Tibial artery (tissue), 4 donors: ENCODE results near the gene CDC14B.

Source experiments
- DNase-seq, 2 donors: peaks; one replicate each; pipeline ENCODE4 v3.0.0-alpha.2; 2019
- H3K27ac ChIP-seq, 2 donors: fragments of 200-600 bp; sonication (generic) in 1 of 2; 1 replicate in 1 of 2; 2 replicates in 1 of 2; pipeline ENCODE4 v1.5.1; 2018 to 2019; ENCODE audit warnings: mild to moderate bottlenecking in 1 of 2
- H3K27me3 ChIP-seq, 2 donors: fragments of 200-600 bp; sonication (generic) in 1 of 2; one replicate each; pipeline versions ENCODE4 v1.5.1 to v1.6.0; 2016 to 2019
- H3K36me3 ChIP-seq, 3 donors: fragments of 200-600 bp; sonication (generic) in 2 of 3; one replicate each; pipeline ENCODE4 v1.5.1; 2016 to 2019; ENCODE audit warnings: mild to moderate bottlenecking in 2 of 3
- H3K4me1 ChIP-seq, 4 donors: fragments of 200-600 bp; sonication (generic) in 2 of 4; 1 replicate in 3 of 4; 2 replicates in 1 of 4; pipeline ENCODE4 v1.5.1; 2016 to 2019
- H3K4me3 ChIP-seq, 2 donors: fragments of 200-600 bp; sonication (generic) in 1 of 2; 1 replicate in 1 of 2; 2 replicates in 1 of 2; pipeline ENCODE4 v1.5.1; 2018 to 2019; ENCODE audit warnings: mild to moderate bottlenecking in 2 of 2
- H3K9me3 ChIP-seq, 3 donors: fragments of 200-600 bp; sonication (generic) in 1 of 3; one replicate each; pipeline ENCODE4 v1.5.1; 2016 to 2019
- intact Hi-C: fragments of 100-400 bp; cut with DNase I; formaldehyde crosslinking; loops from one replicate; pipeline ENCODE4 v1.15.0; 2023; ENCODE audit warnings: low total_unique reads
- TF ChIP-seq, protein P1 (sequence below), 2 experiments: fragments of 200-600 bp in 1 of 2; fragments of 450-650 bp in 1 of 2; IDR thresholded peaks; one replicate each; pipeline ENCODE4 v1.5.1; 2017 to 2019; ENCODE audit warnings: antibody characterized with exemption in 2 of 2, mild to moderate bottlenecking in 1 of 2, moderate library complexity in 1 of 2

The CDC14B gene

GRCh38 chr9:96493757-96494156, 125.9 kb downstream of the CDC14B start:
- H3K4me3 ChIP-seq: no peak overlapping the region
- intact Hi-C loops: no loop called here
- H3K4me1 ChIP-seq: peaks cover 0 to 22% (median 6%) of the 10 kb centered on the region in 4 donors
- peak overlapping the region in 1 of 2 donors; percentile 30 for H3K27ac ChIP-seq
- H3K9me3 ChIP-seq: no peaks in the 10 kb centered on the region
- H3K27me3 ChIP-seq: no peaks in the 10 kb centered on the region
- no peak for DNase-seq
- peaks cover 28 to 65% (median 64%) of the 10 kb centered on the region in 3 donors for H3K36me3 ChIP-seq
- TF ChIP-seq, protein P1, sequence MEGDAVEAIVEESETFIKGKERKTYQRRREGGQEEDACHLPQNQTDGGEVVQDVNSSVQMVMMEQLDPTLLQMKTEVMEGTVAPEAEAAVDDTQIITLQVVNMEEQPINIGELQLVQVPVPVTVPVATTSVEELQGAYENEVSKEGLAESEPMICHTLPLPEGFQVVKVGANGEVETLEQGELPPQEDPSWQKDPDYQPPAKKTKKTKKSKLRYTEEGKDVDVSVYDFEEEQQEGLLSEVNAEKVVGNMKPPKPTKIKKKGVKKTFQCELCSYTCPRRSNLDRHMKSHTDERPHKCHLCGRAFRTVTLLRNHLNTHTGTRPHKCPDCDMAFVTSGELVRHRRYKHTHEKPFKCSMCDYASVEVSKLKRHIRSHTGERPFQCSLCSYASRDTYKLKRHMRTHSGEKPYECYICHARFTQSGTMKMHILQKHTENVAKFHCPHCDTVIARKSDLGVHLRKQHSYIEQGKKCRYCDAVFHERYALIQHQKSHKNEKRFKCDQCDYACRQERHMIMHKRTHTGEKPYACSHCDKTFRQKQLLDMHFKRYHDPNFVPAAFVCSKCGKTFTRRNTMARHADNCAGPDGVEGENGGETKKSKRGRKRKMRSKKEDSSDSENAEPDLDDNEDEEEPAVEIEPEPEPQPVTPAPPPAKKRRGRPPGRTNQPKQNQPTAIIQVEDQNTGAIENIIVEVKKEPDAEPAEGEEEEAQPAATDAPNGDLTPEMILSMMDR (IDR thresholded peaks at IDR 0.05): no peak

GRCh38 chr9:96492993-96493531, 126.6 kb downstream of the CDC14B start:
- Histone ChIP-seq H3K4me3 (no peak overlapping the region), H3K9me3 (no peaks in the 10 kb centered on the region), H3K27ac (peak overlapping the region in 1 of 2 donors; percentile 3), H3K4me1 (peaks cover 0 to 29% (median 13%) of the 10 kb centered on the region in 4 donors), H3K27me3 (no peaks in the 10 kb centered on the region), H3K36me3 (peaks cover 34 to 71% (median 70%) of the 10 kb centered on the region in 3 donors)
- intact Hi-C loops: no loop called here
- TF ChIP-seq, protein P1 (IDR thresholded peaks at IDR 0.05): no peak
- DNase-seq: no peak

DNA sequence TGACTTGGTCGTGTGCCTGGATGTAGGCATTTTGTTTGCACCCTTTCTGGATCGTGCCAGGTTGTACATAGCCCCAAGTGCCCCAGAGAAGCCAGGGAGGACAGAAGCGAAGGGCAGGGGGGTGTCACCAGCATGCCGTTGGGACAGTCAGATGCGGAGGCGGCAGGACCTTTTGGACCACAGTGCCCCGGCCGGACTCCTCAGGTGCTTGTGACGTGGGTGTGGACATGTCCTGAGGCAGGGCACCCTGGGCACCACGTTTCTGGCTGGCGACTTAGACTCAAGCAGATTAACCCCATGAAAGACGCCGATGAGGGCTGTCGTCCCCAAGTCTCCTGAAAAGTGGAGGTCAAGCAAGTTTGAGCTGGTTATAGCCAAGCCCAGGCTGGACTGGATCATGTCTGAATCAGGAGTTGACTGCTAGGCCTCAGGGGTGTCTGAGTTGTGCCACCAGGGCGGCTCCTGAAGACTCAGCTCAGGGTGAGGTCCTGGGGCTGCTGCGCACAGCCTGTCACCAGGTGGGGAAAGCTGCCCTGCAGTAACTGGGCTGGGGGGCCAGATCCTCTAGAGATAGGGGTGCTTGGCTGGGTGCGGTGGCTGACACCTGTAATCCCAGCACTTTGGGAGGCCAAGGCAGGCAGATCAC, 127.6 kb downstream of the CDC14B start:
- intact Hi-C loops: no loop called here
- TF ChIP-seq, protein P1 (IDR thresholded peaks at IDR 0.05): no peak
- no peaks in the 10 kb centered on the region for H3K9me3 ChIP-seq
- H3K27me3 ChIP-seq: no peaks in the 10 kb centered on the region
- H3K27ac ChIP-seq: peak overlapping the region in 1 of 2 donors; percentile 29
- no peak overlapping the region for H3K4me3 ChIP-seq
- DNase-seq: no peak
- H3K4me1 ChIP-seq: peaks cover 0 to 40% (median 23%) of the 10 kb centered on the region in 4 donors
- peaks cover 34 to 71% (median 70%) of the 10 kb centered on the region in 3 donors for H3K36me3 ChIP-seq

- H3K4me1 ChIP-seq: peaks cover 0 to 47% (median 29%) of the 10 kb centered on the region in 4 donors
- TF ChIP-seq, protein P1 (IDR thresholded peaks at IDR 0.05): no peak
- H3K27ac ChIP-seq: peak overlapping the region in 1 of 2 donors; percentile 29
Observed at GRCh38 chr9:96491079-96491879, 128.4 kb downstream of the CDC14B start.

DNA sequence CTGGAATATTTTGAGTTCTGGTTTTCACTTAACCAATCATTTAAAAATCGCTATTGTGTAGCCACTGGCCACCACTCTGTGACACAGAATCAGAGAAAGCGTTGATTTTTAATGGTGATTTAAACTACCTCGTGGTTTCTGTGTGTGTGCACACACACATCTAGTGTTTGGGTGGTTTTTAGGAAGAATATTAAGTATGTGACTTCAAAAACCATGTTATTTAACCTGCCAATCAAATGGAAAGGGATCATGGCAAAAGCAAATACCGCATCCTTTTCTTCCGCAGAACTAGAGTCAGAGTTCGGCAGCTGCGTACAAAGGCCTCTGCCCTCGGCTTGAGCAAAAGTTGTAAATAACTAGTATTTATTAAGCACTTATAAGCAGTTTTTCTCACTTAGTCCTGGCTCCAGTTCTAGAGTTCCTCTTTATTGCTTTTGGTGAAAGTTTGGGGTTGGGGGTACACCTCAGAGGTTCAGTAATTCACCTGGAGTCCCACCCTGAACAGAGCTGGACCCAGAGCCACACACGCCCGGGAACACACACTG, 129.0 kb downstream of the CDC14B start:
- peak overlapping the region in 1 of 2 donors; percentile 29 for H3K27ac ChIP-seq
- H3K9me3 ChIP-seq: no peaks in the 10 kb centered on the region
- no peak for DNase-seq
- H3K27me3 ChIP-seq: no peaks in the 10 kb centered on the region
- H3K4me3 ChIP-seq: no peak overlapping the region
- peaks cover 0 to 54% (median 35%) of the 10 kb centered on the region in 4 donors for H3K4me1 ChIP-seq
- intact Hi-C loops: no loop called here
- TF ChIP-seq, protein P1 (IDR thresholded peaks at IDR 0.05): no peak
- H3K36me3 ChIP-seq: peaks cover 31 to 60% (median 59%) of the 10 kb centered on the region in 3 donors

More at GRCh38 chr9:96491079-96491879, 128.4 kb downstream of the CDC14B start:
- no peaks in the 10 kb centered on the region for H3K27me3 ChIP-seq
- no peaks in the 10 kb centered on the region for H3K9me3 ChIP-seq
- intact Hi-C loops: no loop called here
- no peak overlapping the region for H3K4me3 ChIP-seq
- no peak for DNase-seq
- peaks cover 34 to 66% (median 65%) of the 10 kb centered on the region in 3 donors for H3K36me3 ChIP-seq
